ENCODE results near the gene PIP4P1.
A peak's percentile ranks its signal among the peaks of the same experiment; 100 is the strongest.

Gene PIP4P1

GRCh38 chr14:20492486-20492885 is 31.3 kb upstream of the PIP4P1 start:
- FAIRE-seq: no peak

DNA sequence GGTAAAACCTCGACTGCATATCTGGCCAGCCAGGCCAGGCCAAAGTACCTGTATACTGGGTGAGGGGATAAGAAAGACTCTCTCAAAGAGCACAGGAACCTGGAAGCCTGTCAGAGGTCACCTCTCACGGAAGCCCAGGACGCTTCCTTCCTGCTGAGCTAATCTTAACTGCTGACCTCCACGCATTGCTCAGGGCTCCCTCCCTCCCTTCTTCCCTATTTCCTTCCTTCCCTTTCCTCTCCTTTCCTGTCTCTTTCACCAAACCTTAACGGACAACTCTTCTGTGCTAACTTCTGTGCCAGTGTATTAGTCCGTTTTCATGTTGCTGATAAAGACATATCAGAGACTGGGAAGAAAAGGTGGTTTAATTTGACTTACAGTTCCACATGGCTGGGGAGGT is 29.3 kb upstream of the PIP4P1 start:
- FAIRE-seq (peak; percentile 83), DNase-seq (ENCODE audit: insufficient read length) (no peak)
- TF ChIP-seq TAF1 (IDR thresholded peaks at IDR 0.05; ENCODE audit: borderline replicate concordance, low read depth, low read length) (no peak), POLR2A (IDR thresholded peaks at IDR 0.05; ENCODE audit: low read depth, low read length) (no peak), POLR2AphosphoS5 (IDR thresholded peaks at IDR 0.05; ENCODE audit: low read depth, low read length) (no peak)

More at GRCh38 chr14:20492486-20492885, 31.3 kb upstream of the PIP4P1 start:
- DNase-seq (ENCODE audit: insufficient read length): no peak
- TF ChIP-seq TAF1 (IDR thresholded peaks at IDR 0.05; ENCODE audit: borderline replicate concordance, low read depth, low read length): no peak
- no peak for TF ChIP-seq POLR2AphosphoS5 (IDR thresholded peaks at IDR 0.05; ENCODE audit: low read depth, low read length)
- no peak for TF ChIP-seq POLR2A (IDR thresholded peaks at IDR 0.05; ENCODE audit: low read depth, low read length)

GRCh38 chr14:20489093-20489994 is 28.1 kb upstream of the PIP4P1 start:
- DNase-seq (ENCODE audit: insufficient read length): no peak
- FAIRE-seq: peak; percentile 83
- no peak for TF ChIP-seq POLR2AphosphoS5 (IDR thresholded peaks at IDR 0.05; ENCODE audit: low read depth, low read length)
- no peak for TF ChIP-seq TAF1 (IDR thresholded peaks at IDR 0.05; ENCODE audit: borderline replicate concordance, low read depth, low read length)

DNA sequence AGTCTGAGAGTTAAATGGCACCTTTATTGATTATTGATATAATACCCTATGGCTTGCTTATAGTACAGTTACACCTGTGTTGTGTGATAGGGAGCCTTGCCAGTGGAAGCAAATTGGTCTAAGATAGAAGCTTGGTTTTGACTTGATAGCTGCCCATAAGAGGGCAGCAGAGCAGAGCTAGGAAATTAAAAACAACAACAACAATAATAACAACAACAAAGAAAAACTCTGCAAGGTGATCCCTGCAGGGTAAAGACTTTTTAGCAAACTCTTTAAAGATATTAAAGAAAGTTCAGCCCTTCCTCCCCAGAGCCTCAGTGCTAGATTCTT is 26.1 kb upstream of the PIP4P1 start:
- no peak for FAIRE-seq
- TF ChIP-seq TAF1 (IDR thresholded peaks at IDR 0.05; ENCODE audit: borderline replicate concordance, low read depth, low read length): no peak
- DNase-seq (ENCODE audit: insufficient read length): no peak

DNA sequence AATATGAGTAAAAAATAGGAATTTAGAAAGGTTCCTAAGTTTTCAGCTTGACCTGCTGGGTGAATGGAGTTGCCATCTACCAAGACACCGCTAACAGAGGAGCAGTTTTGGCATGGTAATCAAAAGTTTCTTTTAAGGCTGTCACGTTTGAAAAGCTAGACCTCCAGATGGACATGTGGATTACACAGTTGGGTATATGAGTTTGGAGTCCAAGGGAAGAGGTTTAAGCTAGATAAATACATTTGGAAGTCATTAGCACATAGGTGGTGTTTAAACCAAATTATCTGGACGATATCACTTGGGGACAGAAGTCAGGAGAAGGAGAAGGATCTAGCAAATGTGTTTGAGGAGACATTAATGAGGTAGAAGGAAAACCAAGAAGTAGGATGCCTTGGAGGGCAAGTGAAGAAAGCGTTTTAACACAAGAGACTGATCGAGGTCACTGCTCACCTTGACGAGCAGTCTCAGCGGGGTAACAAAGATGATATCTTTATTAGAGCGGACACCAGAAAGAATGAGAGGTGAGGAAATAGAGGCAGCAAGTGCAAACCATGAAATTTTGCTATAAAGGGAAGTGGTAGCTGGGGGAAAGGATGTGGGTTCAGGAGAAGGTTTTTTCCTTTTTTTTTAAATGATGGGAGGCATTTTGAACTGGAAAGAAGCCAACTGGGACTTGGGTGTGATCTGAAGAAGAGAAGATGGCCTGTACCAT is 25.6 kb upstream of the PIP4P1 start:
- TF ChIP-seq POLR2A (IDR thresholded peaks at IDR 0.05; ENCODE audit: low read depth, low read length) (no peak), POLR2AphosphoS5 (IDR thresholded peaks at IDR 0.05; ENCODE audit: low read depth, low read length) (no peak), TAF1 (IDR thresholded peaks at IDR 0.05; ENCODE audit: borderline replicate concordance, low read depth, low read length) (no peak)
- DNase-seq (ENCODE audit: insufficient read length): no peak
- peak; percentile 33 for FAIRE-seq

GRCh38 chr14:20485900-20486299 is 24.7 kb upstream of the PIP4P1 start:
- TF ChIP-seq TAF1 (IDR thresholded peaks at IDR 0.05; ENCODE audit: borderline replicate concordance, low read depth, low read length) (no peak), POLR2AphosphoS5 (IDR thresholded peaks at IDR 0.05; ENCODE audit: low read depth, low read length) (no peak), POLR2A (IDR thresholded peaks at IDR 0.05; ENCODE audit: low read depth, low read length) (no peak)
- DNase-seq (ENCODE audit: insufficient read length) (no peak), FAIRE-seq (no peak)

- DNase-seq (ENCODE audit: insufficient read length): no peak
- TF ChIP-seq TAF1 (IDR thresholded peaks at IDR 0.05; ENCODE audit: borderline replicate concordance, low read depth, low read length): no peak
- TF ChIP-seq POLR2AphosphoS5 (IDR thresholded peaks at IDR 0.05; ENCODE audit: low read depth, low read length): no peak
- TF ChIP-seq POLR2A (IDR thresholded peaks at IDR 0.05; ENCODE audit: low read depth, low read length): no peak
- no peak for FAIRE-seq
These were observed 21.1 kb upstream of the PIP4P1 start for GRCh38 chr14:20482382-20482781.

GRCh38 chr14:20478894-20479293 is 17.7 kb upstream of the PIP4P1 start:
- DNase-seq (ENCODE audit: insufficient read length) (no peak), FAIRE-seq (no peak)
- no peak for TF ChIP-seq POLR2A (IDR thresholded peaks at IDR 0.05; ENCODE audit: low read depth, low read length)
- no peak for TF ChIP-seq TAF1 (IDR thresholded peaks at IDR 0.05; ENCODE audit: borderline replicate concordance, low read depth, low read length)
- no peak for TF ChIP-seq POLR2AphosphoS5 (IDR thresholded peaks at IDR 0.05; ENCODE audit: low read depth, low read length)

- no peak for TF ChIP-seq POLR2A (IDR thresholded peaks at IDR 0.05; ENCODE audit: low read depth, low read length)
- no peak for TF ChIP-seq POLR2AphosphoS5 (IDR thresholded peaks at IDR 0.05; ENCODE audit: low read depth, low read length)
- no peak for TF ChIP-seq TAF1 (IDR thresholded peaks at IDR 0.05; ENCODE audit: borderline replicate concordance, low read depth, low read length)
- FAIRE-seq (no peak), DNase-seq (ENCODE audit: insufficient read length) (no peak)
These were observed 16.1 kb upstream of the PIP4P1 start for GRCh38 chr14:20477211-20477876.

- TF ChIP-seq POLR2AphosphoS5 (IDR thresholded peaks at IDR 0.05; ENCODE audit: low read depth, low read length) (no peak), TAF1 (IDR thresholded peaks at IDR 0.05; ENCODE audit: borderline replicate concordance, low read depth, low read length) (no peak), POLR2A (IDR thresholded peaks at IDR 0.05; ENCODE audit: low read depth, low read length) (no peak)
- DNase-seq (ENCODE audit: insufficient read length): no peak
- no peak for FAIRE-seq
These were observed 15.5 kb upstream of the PIP4P1 start for GRCh38 chr14:20476776-20477175.

GRCh38 chr14:20472536-20473169 is 11.4 kb upstream of the PIP4P1 start:
- no peak for FAIRE-seq
- TF ChIP-seq TAF1 (IDR thresholded peaks at IDR 0.05; ENCODE audit: borderline replicate concordance, low read depth, low read length): no peak
- TF ChIP-seq POLR2AphosphoS5 (IDR thresholded peaks at IDR 0.05; ENCODE audit: low read depth, low read length): no peak
- no peak for TF ChIP-seq POLR2A (IDR thresholded peaks at IDR 0.05; ENCODE audit: low read depth, low read length)
- no peak for DNase-seq (ENCODE audit: insufficient read length)

All from GM12892 (cell line).